ENCODE results near the gene ANKRD50.
A peak's percentile ranks its signal among the peaks of the same experiment; 100 is the strongest.

The ANKRD50 gene

DNA sequence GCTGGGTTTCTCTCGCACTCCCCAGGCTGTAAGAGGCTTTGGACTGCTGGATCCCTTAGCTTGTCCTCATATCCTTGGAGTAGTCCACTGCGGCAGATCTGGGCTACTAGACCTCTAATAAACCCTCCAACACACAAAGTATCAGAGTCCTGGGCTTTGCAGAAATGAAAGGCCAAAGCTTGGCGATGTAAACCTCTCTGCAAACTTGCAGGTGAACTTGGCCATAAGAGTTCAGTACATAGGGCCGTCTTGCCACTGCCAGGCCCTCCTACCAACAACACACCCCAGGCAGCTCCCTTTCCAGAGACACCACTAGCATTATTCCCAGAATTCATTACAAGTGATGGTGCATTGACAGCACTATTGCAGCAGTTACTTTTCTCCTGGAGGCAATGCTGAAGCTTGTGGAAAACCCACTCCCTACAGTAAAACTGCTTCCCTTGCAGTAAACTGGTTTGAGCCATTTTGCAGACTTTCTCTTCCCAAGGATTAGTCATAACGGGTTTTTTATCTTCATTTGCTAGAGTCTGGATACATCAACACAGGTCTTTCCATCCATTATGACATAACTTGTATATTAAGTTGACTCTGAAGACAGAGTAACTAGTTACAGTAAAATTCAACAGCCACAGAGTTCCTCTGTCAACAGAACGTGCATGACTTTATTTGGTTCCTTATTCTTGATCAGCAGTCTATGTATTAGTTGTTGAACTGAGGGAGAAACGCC is 2.4 kb downstream of the ANKRD50 start:
- TF ChIP-seq, protein P1, sequence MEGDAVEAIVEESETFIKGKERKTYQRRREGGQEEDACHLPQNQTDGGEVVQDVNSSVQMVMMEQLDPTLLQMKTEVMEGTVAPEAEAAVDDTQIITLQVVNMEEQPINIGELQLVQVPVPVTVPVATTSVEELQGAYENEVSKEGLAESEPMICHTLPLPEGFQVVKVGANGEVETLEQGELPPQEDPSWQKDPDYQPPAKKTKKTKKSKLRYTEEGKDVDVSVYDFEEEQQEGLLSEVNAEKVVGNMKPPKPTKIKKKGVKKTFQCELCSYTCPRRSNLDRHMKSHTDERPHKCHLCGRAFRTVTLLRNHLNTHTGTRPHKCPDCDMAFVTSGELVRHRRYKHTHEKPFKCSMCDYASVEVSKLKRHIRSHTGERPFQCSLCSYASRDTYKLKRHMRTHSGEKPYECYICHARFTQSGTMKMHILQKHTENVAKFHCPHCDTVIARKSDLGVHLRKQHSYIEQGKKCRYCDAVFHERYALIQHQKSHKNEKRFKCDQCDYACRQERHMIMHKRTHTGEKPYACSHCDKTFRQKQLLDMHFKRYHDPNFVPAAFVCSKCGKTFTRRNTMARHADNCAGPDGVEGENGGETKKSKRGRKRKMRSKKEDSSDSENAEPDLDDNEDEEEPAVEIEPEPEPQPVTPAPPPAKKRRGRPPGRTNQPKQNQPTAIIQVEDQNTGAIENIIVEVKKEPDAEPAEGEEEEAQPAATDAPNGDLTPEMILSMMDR (IDR thresholded peaks at IDR 0.05): no peak
- Histone ChIP-seq H3K27ac (peak overlapping the region in 1 of 2 donors; percentile 0), H3K4me3 (peak overlapping the region; percentile 96)
- DNase-seq (ENCODE audit: low spot score): no peak

DNA sequence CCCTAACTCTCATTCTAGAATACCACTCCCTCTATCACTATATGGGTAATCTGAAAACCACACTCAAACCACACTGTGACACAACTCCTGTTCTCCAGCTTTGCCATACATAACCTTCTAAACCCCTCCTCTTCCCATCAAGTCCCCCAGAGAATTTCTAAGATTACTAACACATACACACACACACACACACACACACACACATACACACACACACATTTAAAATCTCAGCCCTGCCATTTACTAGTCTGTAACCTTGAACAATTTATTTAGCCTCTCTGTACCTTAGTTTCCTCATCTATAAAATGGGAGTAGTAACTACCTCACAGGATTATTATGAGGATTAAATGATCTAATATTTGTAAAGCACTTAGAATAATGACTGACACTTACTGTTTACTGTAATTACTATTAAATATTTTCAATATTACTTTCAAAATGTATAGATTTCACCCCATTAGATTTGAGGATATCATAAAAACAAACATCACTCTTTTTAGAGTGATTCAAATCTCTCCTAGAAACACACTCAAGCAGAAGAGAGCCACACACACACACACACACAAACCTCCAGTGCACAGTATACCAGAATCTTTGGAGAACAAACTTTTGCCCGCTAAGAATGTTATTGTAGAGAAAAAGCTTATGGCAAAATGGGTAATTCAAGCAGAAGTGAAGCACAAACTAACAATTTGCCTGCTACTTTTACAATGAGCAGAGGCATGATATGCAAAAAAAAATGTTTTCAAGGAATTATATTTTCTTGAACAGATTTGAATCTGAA is 3.8 kb downstream of the ANKRD50 start:
- TF ChIP-seq, protein P1 (IDR thresholded peaks at IDR 0.05): no peak
- peak overlapping the region; percentile 96 for H3K4me3 ChIP-seq
- no peak overlapping the region for H3K27ac ChIP-seq
- DNase-seq (ENCODE audit: low spot score): no peak

GRCh38 chr4:124705393-124705792 is 7.1 kb downstream of the ANKRD50 start:
- DNase-seq (ENCODE audit: low spot score): no peak
- TF ChIP-seq, protein P1 (IDR thresholded peaks at IDR 0.05): no peak
- Histone ChIP-seq H3K27ac (no peak overlapping the region), H3K4me3 (no peak overlapping the region)

- TF ChIP-seq, protein P1 (IDR thresholded peaks at IDR 0.05): no peak
- no peak for DNase-seq (ENCODE audit: low spot score)
- Histone ChIP-seq H3K4me3 (no peak overlapping the region), H3K27ac (no peak overlapping the region)
Measured at GRCh38 chr4:124703154-124703553, 9.4 kb downstream of the ANKRD50 start.

GRCh38 chr4:124697441-124697840 is 15.1 kb downstream of the ANKRD50 start:
- TF ChIP-seq, protein P1 (IDR thresholded peaks at IDR 0.05): no peak
- Histone ChIP-seq H3K27ac (no peak overlapping the region), H3K4me3 (no peak overlapping the region)
- DNase-seq (ENCODE audit: low spot score): no peak

DNA sequence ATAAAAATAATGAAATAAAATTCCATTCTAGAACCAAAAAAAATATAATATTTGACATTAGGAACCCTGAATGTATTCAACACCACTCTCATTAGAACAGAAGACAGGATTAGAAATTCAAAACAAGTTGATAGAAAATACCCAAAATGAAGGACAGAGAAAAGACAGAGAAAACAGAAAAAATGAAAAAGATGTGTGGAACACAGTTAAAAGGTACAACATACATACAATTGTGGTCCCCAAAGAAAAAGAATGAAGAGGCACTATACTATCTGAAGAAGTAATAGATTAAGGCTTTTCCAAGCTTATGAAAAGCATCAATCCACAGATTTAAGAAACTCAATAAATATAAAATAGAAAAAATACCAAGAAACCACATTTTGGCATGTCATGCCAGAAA is 16.4 kb downstream of the ANKRD50 start:
- no peak overlapping the region for H3K4me3 ChIP-seq
- no peak for DNase-seq (ENCODE audit: low spot score)
- TF ChIP-seq, protein P1 (IDR thresholded peaks at IDR 0.05): no peak
- no peak overlapping the region for H3K27ac ChIP-seq
